Naive B cell (primary cell): ENCODE data around the gene ENDOV. TPM values are rescaled to one million over a fixed set of nuclear protein-coding genes. Genes with fewer than 3 reads are reported as not detected.

Experiments used
- ATAC-seq, 2 donors: fragments of 150-1000 bp; cut with Tn5 transposase; 2 replicates each; pipeline ENCODE4 v1.10.0; 2021; ENCODE audit warnings: low read depth in 2 of 2, mild to moderate bottlenecking in 2 of 2, moderate library complexity in 2 of 2
- DNase-seq: peaks from one replicate; pipeline ENCODE4 v3.0.0; 2022
- H3K27ac Mint-ChIP-seq, 6 donors: one replicate each; pipeline ENCODE4 v1.8.0; 2020 to 2022; ENCODE audit warnings: mild to moderate bottlenecking in 6 of 6, mixed read lengths in 6 of 6, moderate library complexity in 5 of 6, inconsistent platforms in 2 of 6
- H3K27me3 Mint-ChIP-seq, 3 donors: one replicate each; pipeline ENCODE4 v1.8.0; 2021 to 2022; ENCODE audit warnings: mixed read lengths in 3 of 3, mild to moderate bottlenecking in 1 of 3
- H3K36me3 Mint-ChIP-seq, 2 donors: one replicate each; pipeline ENCODE4 v1.8.0; 2020 to 2022; ENCODE audit warnings: mixed read lengths in 2 of 2, inconsistent platforms in 1 of 2, mild to moderate bottlenecking in 1 of 2
- H3K4me1 Mint-ChIP-seq, 3 donors: one replicate each; pipeline ENCODE4 v1.8.0; 2020 to 2022; ENCODE audit warnings: mixed read lengths in 3 of 3, inconsistent platforms in 1 of 3, mild to moderate bottlenecking in 1 of 3, moderate library complexity in 1 of 3
- H3K4me3 Mint-ChIP-seq, 8 donors: one replicate each; pipeline ENCODE4 v1.8.0; 2020 to 2022; ENCODE audit warnings: mild to moderate bottlenecking in 8 of 8, mixed read lengths in 8 of 8, moderate library complexity in 8 of 8, inconsistent platforms in 2 of 8
- H3K9me3 Mint-ChIP-seq, 7 donors: one replicate each; pipeline ENCODE4 v1.8.0; 2020 to 2022; ENCODE audit warnings: mixed read lengths in 7 of 7, mild to moderate bottlenecking in 5 of 7, inconsistent platforms in 2 of 7, moderate library complexity in 1 of 7
- polyA plus RNA-seq, 6 donors: library from polyadenylated mRNA; unstranded; fragments of 300-500 nt; fragmentation: Illumina TruSeq; gene quantifications; one replicate each; pipeline ENCODE4 v1.2.3, GENCODE V29; 2021; ENCODE audit warnings: low read depth in 6 of 6

ENDOV gene
- polyA plus RNA-seq, 6 donors from 2014 or later = 16.4 to 35.2 (median 20.7) TPM

GRCh38 chr17:80381416-80381923 is 33.5 kb upstream of the ENDOV start:
- no peaks in the 10 kb centered on the region for H3K4me1 Mint-ChIP-seq

GRCh38 chr17:80382446-80382845 is 32.5 kb upstream of the ENDOV start:
- ATAC-seq = no peak
- no peak for DNase-seq
- peak overlapping the region in 2 of 6 donors; percentile 38 to 73 for H3K27ac Mint-ChIP-seq
- no peaks in the 10 kb centered on the region for H3K4me1 Mint-ChIP-seq
- no peaks in the 10 kb centered on the region for H3K9me3 Mint-ChIP-seq
- H3K36me3 Mint-ChIP-seq = peaks cover 32 to 39% of the 10 kb centered on the region in 2 donors
- no peak overlapping the region for H3K4me3 Mint-ChIP-seq
- H3K27me3 Mint-ChIP-seq = no peaks in the 10 kb centered on the region

More at GRCh38 chr17:80381416-80381923, 33.5 kb upstream of the ENDOV start:
- H3K36me3 Mint-ChIP-seq = peaks cover 34 to 39% of the 10 kb centered on the region in 2 donors
- no peaks in the 10 kb centered on the region for H3K27me3 Mint-ChIP-seq
- DNase-seq = no peak
- peak overlapping the region in 1 of 8 donors; percentile 36 for H3K4me3 Mint-ChIP-seq
- H3K9me3 Mint-ChIP-seq = no peaks in the 10 kb centered on the region
- no peak for ATAC-seq
- peak overlapping the region in 3 of 6 donors; percentile 61 to 71 (median 68) for H3K27ac Mint-ChIP-seq

GRCh38 chr17:80382956-80383355 is 32.0 kb upstream of the ENDOV start:
- no peak for ATAC-seq
- H3K4me3 Mint-ChIP-seq = no peak overlapping the region
- H3K27ac Mint-ChIP-seq = peak overlapping the region in 2 of 6 donors; percentile 4 to 65
- H3K27me3 Mint-ChIP-seq = no peaks in the 10 kb centered on the region
- H3K36me3 Mint-ChIP-seq = peaks cover 27 to 39% of the 10 kb centered on the region in 2 donors
- DNase-seq = no peak
- no peaks in the 10 kb centered on the region for H3K4me1 Mint-ChIP-seq
- no peaks in the 10 kb centered on the region for H3K9me3 Mint-ChIP-seq

GRCh38 chr17:80384078-80384960 is 30.6 kb upstream of the ENDOV start:
- ATAC-seq (no peak), DNase-seq (no peak)
- H3K4me3 Mint-ChIP-seq = no peak overlapping the region
- peaks cover 33 to 44% of the 10 kb centered on the region in 2 donors for H3K36me3 Mint-ChIP-seq
- H3K4me1 Mint-ChIP-seq = no peaks in the 10 kb centered on the region
- H3K27me3 Mint-ChIP-seq = no peaks in the 10 kb centered on the region
- peak overlapping the region in 4 of 6 donors; percentile 11 to 78 (median 30) for H3K27ac Mint-ChIP-seq
- no peaks in the 10 kb centered on the region for H3K9me3 Mint-ChIP-seq

GRCh38 chr17:80385046-80385445 is 29.9 kb upstream of the ENDOV start:
- no peak overlapping the region for H3K4me3 Mint-ChIP-seq
- H3K36me3 Mint-ChIP-seq = peaks cover 36 to 39% of the 10 kb centered on the region in 2 donors
- ATAC-seq = no peak
- H3K27me3 Mint-ChIP-seq = no peaks in the 10 kb centered on the region
- H3K9me3 Mint-ChIP-seq = no peaks in the 10 kb centered on the region
- DNase-seq = no peak
- peak overlapping the region in 1 of 6 donors; percentile 15 for H3K27ac Mint-ChIP-seq
- no peaks in the 10 kb centered on the region for H3K4me1 Mint-ChIP-seq

DNA sequence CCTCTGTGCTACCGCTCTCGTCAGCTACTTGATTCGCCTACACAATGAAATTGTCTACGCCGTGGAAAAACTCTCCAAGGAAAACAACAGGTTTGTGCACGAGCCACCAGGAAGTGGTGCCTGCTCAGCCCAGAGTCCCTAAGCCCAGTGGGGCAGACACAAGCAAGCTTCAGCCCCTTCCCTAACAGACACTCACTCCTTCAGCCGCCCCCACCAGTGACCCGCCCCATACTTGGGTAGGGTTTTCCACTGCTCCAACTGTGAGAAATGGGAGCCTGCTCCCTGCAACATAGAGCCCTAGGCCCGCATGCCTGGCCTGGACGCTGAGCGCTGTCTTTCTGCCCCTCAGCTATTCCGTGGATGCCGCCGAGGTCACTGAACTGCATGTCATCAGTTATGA is 28.6 kb upstream of the ENDOV start:
- ATAC-seq (no peak), DNase-seq (no peak)
- peaks cover 25 to 39% of the 10 kb centered on the region in 2 donors for H3K36me3 Mint-ChIP-seq
- H3K27ac Mint-ChIP-seq = peak overlapping the region in 2 of 6 donors; percentile 10 to 23
- H3K27me3 Mint-ChIP-seq = no peaks in the 10 kb centered on the region
- no peaks in the 10 kb centered on the region for H3K4me1 Mint-ChIP-seq
- H3K9me3 Mint-ChIP-seq = no peaks in the 10 kb centered on the region
- H3K4me3 Mint-ChIP-seq = no peak overlapping the region

DNA sequence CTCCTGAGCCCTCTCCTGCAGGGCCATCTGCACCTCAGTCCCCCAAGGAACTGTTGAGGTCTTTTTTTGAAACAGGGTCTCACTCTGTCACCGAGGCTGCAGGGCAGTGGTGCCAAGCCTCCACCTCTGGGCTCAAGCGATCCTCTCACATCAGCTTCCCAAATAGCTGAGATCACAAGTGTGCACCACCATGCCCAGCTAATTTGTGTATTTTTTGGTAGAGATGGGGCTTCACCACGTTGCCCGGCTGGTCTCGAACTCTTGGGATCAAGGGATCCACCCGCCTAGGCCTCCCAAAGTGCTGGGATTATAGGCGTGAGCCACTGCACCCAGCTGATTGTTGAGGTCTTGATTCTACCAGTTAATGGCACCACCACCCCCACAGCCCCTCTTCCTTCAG is 27.9 kb upstream of the ENDOV start:
- H3K4me1 Mint-ChIP-seq = no peaks in the 10 kb centered on the region
- H3K9me3 Mint-ChIP-seq = no peaks in the 10 kb centered on the region
- DNase-seq (no peak), ATAC-seq (no peak)
- H3K27me3 Mint-ChIP-seq = no peaks in the 10 kb centered on the region
- H3K36me3 Mint-ChIP-seq = peaks cover 18 to 39% of the 10 kb centered on the region in 2 donors
- H3K4me3 Mint-ChIP-seq = no peak overlapping the region
- H3K27ac Mint-ChIP-seq = no peak overlapping the region

DNA sequence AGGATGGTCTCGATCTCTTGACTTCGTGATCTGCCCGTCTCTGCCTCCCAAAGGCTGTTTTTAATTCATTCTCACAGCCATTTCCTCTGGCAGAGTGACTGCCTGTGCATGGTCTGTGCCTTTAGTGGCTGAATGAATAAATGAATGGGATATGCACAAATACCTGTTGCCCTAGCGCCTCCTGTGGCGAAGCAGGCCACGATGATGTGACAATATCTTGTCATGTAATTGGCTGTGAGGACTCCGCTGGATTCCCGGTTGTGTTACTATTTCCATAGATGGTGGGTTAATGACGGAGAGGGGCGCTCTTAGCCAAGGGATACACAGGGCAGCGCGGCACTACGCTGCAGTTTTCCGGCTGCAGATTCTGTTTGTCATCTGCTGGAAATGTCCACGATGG is 26.8 kb upstream of the ENDOV start:
- Mint-ChIP-seq H3K36me3 (peaks cover 15 to 38% of the 10 kb centered on the region in 2 donors), H3K27me3 (no peaks in the 10 kb centered on the region), H3K9me3 (no peaks in the 10 kb centered on the region), H3K4me1 (no peaks in the 10 kb centered on the region), H3K4me3 (no peak overlapping the region), H3K27ac (no peak overlapping the region)
- DNase-seq (no peak), ATAC-seq (no peak)

GRCh38 chr17:80388601-80389000 is 26.4 kb upstream of the ENDOV start:
- Mint-ChIP-seq H3K27me3 (no peaks in the 10 kb centered on the region), H3K36me3 (peaks cover 11 to 34% of the 10 kb centered on the region in 2 donors), H3K4me1 (no peaks in the 10 kb centered on the region), H3K9me3 (no peaks in the 10 kb centered on the region), H3K27ac (no peak overlapping the region), H3K4me3 (no peak overlapping the region)
- ATAC-seq (no peak), DNase-seq (no peak)

DNA sequence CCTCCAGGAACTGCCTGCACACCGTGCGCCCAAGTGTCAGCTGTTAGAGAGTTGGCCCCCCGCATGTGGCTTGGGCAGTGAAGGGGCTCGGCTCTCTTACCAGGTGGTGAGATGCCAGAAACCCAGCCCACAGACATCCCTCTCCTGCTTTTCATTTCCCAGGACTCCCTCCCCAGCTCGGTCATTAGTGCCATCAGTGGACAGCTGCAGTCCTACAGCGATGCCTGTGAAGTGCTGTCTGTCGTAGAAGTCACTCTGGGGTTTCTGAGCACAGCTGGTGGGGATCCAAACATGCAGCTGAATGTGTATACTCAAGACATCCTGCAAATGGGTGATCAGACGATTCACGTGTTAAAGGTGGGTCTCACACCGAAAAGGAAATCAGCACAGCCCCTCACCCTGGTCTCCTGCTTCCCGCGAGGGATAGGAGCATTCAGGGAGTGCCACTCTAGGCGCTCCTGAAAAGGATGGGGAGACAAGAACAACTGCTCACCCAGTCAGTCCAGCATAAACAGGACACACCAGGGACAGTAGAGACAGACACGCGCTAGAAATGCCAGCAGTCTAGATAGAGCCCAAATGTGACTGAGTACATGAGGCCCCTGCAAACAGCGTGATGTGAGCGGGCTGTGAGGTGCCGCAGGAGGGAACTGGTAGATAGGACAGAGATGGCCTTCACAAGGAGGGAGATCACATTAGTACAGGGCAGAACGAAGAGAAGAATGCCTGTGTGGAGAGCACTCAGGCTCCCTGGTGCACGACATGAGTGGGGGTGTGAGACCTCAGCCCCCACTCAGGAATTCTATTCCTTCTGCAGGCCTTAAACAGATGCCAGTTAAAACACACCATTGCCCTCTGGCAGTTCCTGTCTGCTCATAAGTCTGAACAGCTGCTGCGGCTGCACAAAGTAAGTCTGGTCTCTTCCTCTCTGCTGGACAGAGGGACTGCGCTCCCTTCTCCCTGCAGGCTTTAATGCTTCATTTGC is 25.7 kb upstream of the ENDOV start:
- Mint-ChIP-seq H3K27ac (peak overlapping the region in 1 of 6 donors; percentile 66), H3K4me1 (no peaks in the 10 kb centered on the region), H3K9me3 (no peaks in the 10 kb centered on the region), H3K27me3 (no peaks in the 10 kb centered on the region), H3K4me3 (no peak overlapping the region), H3K36me3 (peaks cover 6 to 27% of the 10 kb centered on the region in 2 donors)
- no peak for ATAC-seq
- no peak for DNase-seq

GRCh38 chr17:80393241-80393890 is 21.6 kb upstream of the ENDOV start:
- H3K27ac Mint-ChIP-seq = peak overlapping the region in 1 of 6 donors; percentile 72
- no peaks in the 10 kb centered on the region for H3K27me3 Mint-ChIP-seq
- H3K9me3 Mint-ChIP-seq = no peaks in the 10 kb centered on the region
- H3K36me3 Mint-ChIP-seq = peaks cover 2 to 25% of the 10 kb centered on the region in 2 donors
- DNase-seq = no peak
- peaks cover 2 to 5% (median 3%) of the 10 kb centered on the region in 3 donors for H3K4me1 Mint-ChIP-seq
- no peak for ATAC-seq
- H3K4me3 Mint-ChIP-seq = no peak overlapping the region

GRCh38 chr17:80393961-80394360 is 21.0 kb upstream of the ENDOV start:
- ATAC-seq (no peak), DNase-seq (no peak)
- Mint-ChIP-seq H3K27ac (peak overlapping the region in 1 of 6 donors; percentile 51), H3K9me3 (no peaks in the 10 kb centered on the region), H3K27me3 (no peaks in the 10 kb centered on the region), H3K4me1 (peaks cover 2 to 5% (median 3%) of the 10 kb centered on the region in 3 donors), H3K36me3 (peaks cover 0 to 23% of the 10 kb centered on the region in 2 donors), H3K4me3 (no peak overlapping the region)
